SK-N-SH treated with all-trans-retinoic acid at 6 μM for 48 hours (cell line): ENCODE results near the gene SSBP2.

Experiments used
- ATAC-seq: fragments of 200-7000 bp; cut with Tn5 transposase; 3 replicates; pipeline ENCODE4 v1.9.1; 2020; ENCODE audit warnings: mild to moderate bottlenecking, moderate library complexity
- ARNTL ChIP-seq: fragments of 450-650 bp; formaldehyde crosslinking; IDR thresholded peaks from 2 replicates; pipeline ENCODE4 v1.5.0; 2020; ENCODE audit warnings: low read depth, mild to moderate bottlenecking, moderate library complexity, borderline replicate concordance
- BACH2 ChIP-seq: fragments of 250-450 bp; sonication (Bioruptor Pico); IDR thresholded peaks from 2 replicates; pipeline ENCODE4 v1.9.0; 2021; ENCODE audit warnings: mild to moderate bottlenecking, borderline replicate concordance
- CREB5 ChIP-seq: fragments of 250-450 bp; sonication (Bioruptor Pico); IDR thresholded peaks from 2 replicates; pipeline ENCODE4 v1.5.1; 2020; ENCODE audit warnings: low read depth, mild to moderate bottlenecking, moderate library complexity
- CSDC2 ChIP-seq: fragments of 250-450 bp; sonication (Bioruptor Pico); IDR thresholded peaks from 2 replicates; pipeline ENCODE4 v1.5.0; 2020; ENCODE audit warnings: mild to moderate bottlenecking, moderate library complexity
- ESRRG ChIP-seq: fragments of 250-450 bp; sonication (Bioruptor Pico); IDR thresholded peaks from 2 replicates; pipeline ENCODE4 v1.6.1; 2021; ENCODE audit warnings: mild to moderate bottlenecking
- ISL1 ChIP-seq: fragments of 250-450 bp; sonication (Bioruptor Pico); IDR thresholded peaks from 2 replicates; pipeline ENCODE4 v2.1.2; 2022; ENCODE audit warnings: mild to moderate bottlenecking, moderate library complexity
- PATZ1 ChIP-seq: fragments of 250-450 bp; sonication (Bioruptor Pico); IDR thresholded peaks from 2 replicates; pipeline ENCODE4 v1.8.0; 2020; ENCODE audit warnings: mild to moderate bottlenecking, moderate library complexity, borderline replicate concordance
- POU6F1 ChIP-seq: fragments of 250-450 bp; sonication (Bioruptor Pico); IDR thresholded peaks from 2 replicates; pipeline ENCODE4 v1.8.0; 2021; ENCODE audit warnings: low read depth, mild to moderate bottlenecking, moderate library complexity, borderline replicate concordance
- PPARA ChIP-seq: fragments of 250-450 bp; sonication (Bioruptor Pico); IDR thresholded peaks from 2 replicates; pipeline ENCODE4 v1.5.0; 2020; ENCODE audit warnings: mild to moderate bottlenecking, borderline replicate concordance
- RARB ChIP-seq: fragments of 250-450 bp; sonication (Bioruptor Pico); IDR thresholded peaks from 2 replicates; pipeline ENCODE4 v1.8.0; 2021; ENCODE audit warnings: mild to moderate bottlenecking, moderate library complexity
- SNAI2 ChIP-seq: fragments of 250-450 bp; sonication (Bioruptor Pico); IDR thresholded peaks from 2 replicates; pipeline ENCODE4 v1.5.0; 2020; ENCODE audit warnings: mild to moderate bottlenecking, moderate library complexity
- TOX ChIP-seq: fragments of 250-450 bp; sonication (Bioruptor Pico); IDR thresholded peaks from 2 replicates; pipeline ENCODE4 v1.8.0; 2021; ENCODE audit warnings: mild to moderate bottlenecking, moderate library complexity, borderline replicate concordance
- TSHZ2 ChIP-seq: fragments of 250-450 bp; sonication (Bioruptor Pico); IDR thresholded peaks from 2 replicates; pipeline ENCODE4 v1.5.0; 2020; ENCODE audit warnings: mild to moderate bottlenecking, moderate library complexity
- ZC3H10 ChIP-seq: fragments of 250-450 bp; sonication (Bioruptor Pico); IDR thresholded peaks from 2 replicates; pipeline ENCODE4 v1.5.1; 2021; ENCODE audit warnings: mild to moderate bottlenecking, moderate library complexity
- ZFP3 ChIP-seq: fragments of 250-450 bp; sonication (Bioruptor Pico); IDR thresholded peaks from 2 replicates; pipeline ENCODE4 v1.5.0; 2020; ENCODE audit warnings: mild to moderate bottlenecking, moderate library complexity
- ZFP30 ChIP-seq: fragments of 450-650 bp; formaldehyde crosslinking; IDR thresholded peaks from 2 replicates; pipeline ENCODE4 v1.5.0; 2022; ENCODE audit warnings: mild to moderate bottlenecking, moderate library complexity
- ZNF565 ChIP-seq: fragments of 450-650 bp; formaldehyde crosslinking; conservative IDR thresholded peaks from 2 replicates; pipeline ENCODE4 v1.5.0; 2020; ENCODE audit warnings: low read depth, mild to moderate bottlenecking, moderate library complexity
- ZNF70 ChIP-seq: fragments of 450-650 bp; formaldehyde crosslinking; IDR thresholded peaks from 2 replicates; pipeline ENCODE4 v1.5.0; 2020; ENCODE audit warnings: mild to moderate bottlenecking, moderate library complexity
- ZNF8 ChIP-seq: fragments of 450-650 bp; formaldehyde crosslinking; IDR thresholded peaks from 2 replicates; pipeline ENCODE4 v1.5.0; 2020; ENCODE audit warnings: mild to moderate bottlenecking, moderate library complexity

SSBP2 gene

GRCh38 chr5:81755320-81755719, 4.4 kb upstream of the SSBP2 start:
- TF ChIP-seq ISL1 (CRISPR knock-in tag): peak; percentile 47
- TF ChIP-seq ZNF8 (CRISPR knock-in tag): no peak
- peak; percentile 51 for ATAC-seq

- no peak for ATAC-seq
- TF ChIP-seq SNAI2 (CRISPR knock-in tag): no peak
- no peak for TF ChIP-seq ZNF70 (CRISPR knock-in tag)
- TF ChIP-seq PPARA: no peak
- TF ChIP-seq ARNTL (CRISPR knock-in tag): no peak
- TF ChIP-seq ISL1 (CRISPR knock-in tag): no peak
- TF ChIP-seq POU6F1 (CRISPR knock-in tag): no peak
- TF ChIP-seq CREB5 (CRISPR knock-in tag): no peak
- TF ChIP-seq TSHZ2 (CRISPR knock-in tag): no peak
- no peak for TF ChIP-seq PATZ1 (CRISPR knock-in tag)
- TF ChIP-seq ZC3H10 (CRISPR knock-in tag): no peak
- TF ChIP-seq TOX (CRISPR knock-in tag): no peak
- TF ChIP-seq ZNF565 (CRISPR knock-in tag): no peak
- TF ChIP-seq BACH2: no peak
Measured at GRCh38 chr5:81754621-81755020, 3.7 kb upstream of the SSBP2 start.

- TF ChIP-seq CSDC2 (CRISPR knock-in tag) (no peak), ESRRG (no peak), CREB5 (CRISPR knock-in tag) (no peak), ZNF8 (CRISPR knock-in tag) (no peak), BACH2 (no peak), PPARA (no peak), TOX (CRISPR knock-in tag) (no peak), ZFP3 (CRISPR knock-in tag) (no peak), POU6F1 (CRISPR knock-in tag) (no peak), TSHZ2 (CRISPR knock-in tag) (no peak), ZC3H10 (CRISPR knock-in tag) (no peak), RARB (CRISPR knock-in tag) (no peak), ZNF70 (CRISPR knock-in tag) (no peak), ZFP30 (CRISPR knock-in tag) (no peak)
- TF ChIP-seq, all 23 proteins: peak for 0
- no peak for ATAC-seq
Measured at GRCh38 chr5:81753429-81753828, 2.5 kb upstream of the SSBP2 start.
